ENCODE results near the gene CRACR2A.

DNA sequence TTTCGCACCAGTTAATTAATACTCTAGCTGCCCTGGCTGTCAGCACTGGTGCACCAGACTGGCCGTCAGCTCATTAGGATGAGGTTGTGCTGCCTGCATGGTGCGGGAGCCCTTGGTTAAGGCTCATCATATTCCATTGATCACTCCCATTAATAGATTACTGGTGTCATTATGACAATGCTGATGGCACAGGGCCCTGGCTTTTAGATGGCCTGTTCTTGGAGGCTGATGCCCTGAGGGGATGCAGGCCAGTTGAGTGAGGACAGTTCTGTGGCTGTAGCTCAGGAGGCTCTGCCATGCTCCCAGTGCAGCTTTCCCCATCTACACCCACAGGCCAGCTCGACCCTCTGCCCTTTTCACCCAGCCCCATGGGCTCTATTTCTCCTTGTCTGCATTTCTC is 135.3 kb downstream of the CRACR2A start:
- TF ChIP-seq, protein P1, sequence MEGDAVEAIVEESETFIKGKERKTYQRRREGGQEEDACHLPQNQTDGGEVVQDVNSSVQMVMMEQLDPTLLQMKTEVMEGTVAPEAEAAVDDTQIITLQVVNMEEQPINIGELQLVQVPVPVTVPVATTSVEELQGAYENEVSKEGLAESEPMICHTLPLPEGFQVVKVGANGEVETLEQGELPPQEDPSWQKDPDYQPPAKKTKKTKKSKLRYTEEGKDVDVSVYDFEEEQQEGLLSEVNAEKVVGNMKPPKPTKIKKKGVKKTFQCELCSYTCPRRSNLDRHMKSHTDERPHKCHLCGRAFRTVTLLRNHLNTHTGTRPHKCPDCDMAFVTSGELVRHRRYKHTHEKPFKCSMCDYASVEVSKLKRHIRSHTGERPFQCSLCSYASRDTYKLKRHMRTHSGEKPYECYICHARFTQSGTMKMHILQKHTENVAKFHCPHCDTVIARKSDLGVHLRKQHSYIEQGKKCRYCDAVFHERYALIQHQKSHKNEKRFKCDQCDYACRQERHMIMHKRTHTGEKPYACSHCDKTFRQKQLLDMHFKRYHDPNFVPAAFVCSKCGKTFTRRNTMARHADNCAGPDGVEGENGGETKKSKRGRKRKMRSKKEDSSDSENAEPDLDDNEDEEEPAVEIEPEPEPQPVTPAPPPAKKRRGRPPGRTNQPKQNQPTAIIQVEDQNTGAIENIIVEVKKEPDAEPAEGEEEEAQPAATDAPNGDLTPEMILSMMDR (conservative IDR thresholded peaks at IDR 0.05 in 1 of 2, IDR thresholded peaks at IDR 0.05 in 1 of 2; ENCODE audit: extremely low read depth in 1 of 2, insufficient read depth in 1 of 2, low read depth in 1 of 2, low read length in 2 of 2) = no peak
- no peak for TF ChIP-seq EZH2 (IDR thresholded peaks at IDR 0.05; ENCODE audit: borderline replicate concordance, low read length)

Measured in mammary epithelial cell (primary cell).